NCI-H748 (cell line): ENCODE results near the gene AP3S2.
A peak's percentile ranks its signal among the peaks of the same experiment; 100 is the strongest.
"Not testable (repeated sequence)": the region's sequence is repeated elsewhere in the genome, so short reads cannot be mapped to it uniquely, and the experiment has no call there.

Experiments used
- DNase-seq: peaks from one replicate; lab custom pipeline; 2025; ENCODE audit not compliant: unreplicated experiment; lab: John Stamatoyannopoulos, UW

AP3S2 gene

GRCh38 chr15:89903858-89904130 is 10.0 kb upstream of the AP3S2 start:
- no peak for DNase-seq

GRCh38 chr15:89903015-89903857 is 9.4 kb upstream of the AP3S2 start:
- no peak for DNase-seq

GRCh38 chr15:89900849-89901248 is 7.1 kb upstream of the AP3S2 start:
- DNase-seq: no peak

- no peak for DNase-seq
Observed at GRCh38 chr15:89899951-89900567, 6.3 kb upstream of the AP3S2 start.

- DNase-seq: no peak
Observed at GRCh38 chr15:89899295-89899945, 5.6 kb upstream of the AP3S2 start.

DNA sequence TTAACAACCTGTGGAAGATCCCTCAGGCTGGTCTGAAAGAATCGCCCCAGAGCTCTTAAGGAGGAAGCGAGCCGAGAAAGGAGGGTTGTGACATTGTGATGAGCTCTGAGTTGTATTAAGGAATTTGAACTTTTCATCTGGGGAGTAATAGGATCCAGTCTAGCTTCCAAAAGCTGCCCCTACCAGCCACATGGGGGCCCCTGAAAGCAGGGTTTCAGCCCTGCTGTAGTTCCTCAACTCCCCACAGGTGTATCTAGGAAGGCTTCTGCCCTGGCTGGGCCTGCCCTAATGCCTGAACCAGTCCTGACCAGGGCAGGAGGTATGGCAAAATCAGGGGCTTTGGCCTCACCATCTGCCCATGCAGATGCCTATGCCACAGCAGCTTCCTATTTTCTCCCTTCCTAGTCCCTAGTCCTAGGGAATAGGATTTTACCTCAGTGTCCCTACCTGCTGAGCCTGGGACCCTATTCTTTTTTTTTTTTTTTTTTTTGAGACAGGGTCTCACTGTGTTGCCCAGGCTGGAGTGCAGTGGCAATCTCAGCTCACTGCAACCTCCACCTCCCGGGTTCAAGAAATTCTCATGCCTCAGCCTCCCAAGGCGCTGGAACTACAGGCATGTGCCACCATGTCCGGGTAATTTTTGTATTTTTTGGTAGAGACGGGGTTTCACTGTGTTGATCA is 5.0 kb upstream of the AP3S2 start:
- peak; percentile 13 for DNase-seq

GRCh38 chr15:89898146-89898545 is 4.4 kb upstream of the AP3S2 start:
- no peak for DNase-seq

DNA sequence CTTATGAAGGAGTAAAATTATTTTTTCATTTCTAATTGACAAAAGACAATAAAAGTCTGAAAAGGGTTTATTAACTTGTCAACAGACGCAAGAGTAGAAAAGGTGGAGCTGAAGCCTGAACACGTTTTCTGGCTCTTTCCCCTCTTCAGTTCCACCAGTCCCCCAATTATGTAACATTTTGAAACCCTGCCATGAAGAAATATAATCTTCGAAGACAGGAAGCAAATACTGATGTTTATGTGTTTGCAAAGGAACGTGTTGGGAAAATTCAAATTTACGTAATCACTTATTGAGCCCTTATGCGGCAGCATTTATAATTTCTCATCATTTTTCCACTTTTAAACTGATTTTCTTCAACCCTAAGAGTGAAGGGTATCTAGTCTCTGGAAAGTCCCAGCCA is 767 bp downstream of the AP3S2 start:
- no peak for DNase-seq

DNA sequence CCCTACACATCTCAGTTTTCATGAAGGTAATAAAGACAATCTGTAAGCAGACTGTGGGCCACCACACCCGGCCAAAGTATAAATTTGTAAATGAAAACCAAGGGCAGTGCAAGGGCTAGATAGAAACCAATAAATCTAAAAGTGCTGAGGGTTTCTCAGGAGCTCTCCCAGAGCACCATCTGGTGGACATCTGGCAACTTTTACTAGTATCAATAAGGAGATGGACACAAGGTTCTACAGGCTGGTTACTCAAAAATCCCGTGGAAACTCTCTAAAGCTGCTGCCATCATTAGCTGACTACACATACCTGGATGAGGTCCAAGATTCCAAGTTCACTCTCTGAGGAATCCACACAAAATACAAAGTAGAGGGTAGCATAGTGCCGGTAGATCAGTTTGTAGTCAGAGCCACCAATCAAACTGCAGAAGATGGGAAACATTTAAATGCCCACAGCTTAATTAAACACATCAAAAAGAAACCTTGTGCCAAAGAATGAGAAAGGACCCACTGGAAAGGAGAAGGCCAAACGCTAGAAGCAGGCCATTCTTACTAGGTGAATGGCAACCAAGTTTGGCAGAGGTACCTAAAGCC is 5.5 kb downstream of the AP3S2 start:
- peak; percentile 12 for DNase-seq

GRCh38 chr15:89885611-89886010 is 8.2 kb downstream of the AP3S2 start:
- no peak for DNase-seq

- DNase-seq: not testable (repeated sequence)
Observed at GRCh38 chr15:89885179-89885578, 8.6 kb downstream of the AP3S2 start.

GRCh38 chr15:89883518-89883917 is 10.3 kb downstream of the AP3S2 start:
- no peak for DNase-seq

DNA sequence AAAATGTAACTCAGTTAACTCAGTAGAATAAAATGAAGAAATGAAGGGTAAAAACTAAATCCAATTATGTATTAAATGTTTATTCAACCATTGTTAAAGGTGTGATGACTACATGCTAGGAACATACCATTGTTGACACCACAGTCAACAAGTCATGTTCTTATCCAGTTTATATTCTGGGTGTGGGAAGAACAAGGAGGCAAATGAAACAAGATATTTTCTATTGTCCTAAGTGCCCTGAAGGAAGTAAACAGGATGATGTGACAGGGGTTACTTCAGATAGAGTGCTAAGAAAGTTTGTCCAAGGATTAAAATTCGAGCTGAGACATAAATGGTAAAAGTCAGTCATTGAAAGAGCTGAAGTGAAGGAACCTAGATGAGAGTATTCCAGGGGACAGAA is 13.1 kb downstream of the AP3S2 start:
- no peak for DNase-seq

DNA sequence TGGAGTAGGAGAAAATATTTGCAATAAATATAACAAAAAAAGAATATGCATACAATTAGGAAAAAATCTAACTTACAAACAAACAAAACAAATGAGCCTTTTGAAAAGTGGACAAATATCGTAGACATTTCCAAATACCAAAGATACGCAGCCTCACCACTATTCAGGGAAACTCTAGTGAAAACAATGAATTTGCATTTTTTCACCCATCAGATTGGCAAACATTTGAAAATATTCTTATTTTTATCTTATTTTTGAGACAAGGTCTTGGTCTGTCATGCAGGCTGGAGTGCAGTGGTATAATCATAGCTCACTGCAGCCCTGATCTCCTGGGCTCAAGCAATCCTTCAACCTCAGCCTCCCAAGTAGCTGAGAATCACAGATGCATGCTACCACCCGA is 15.5 kb downstream of the AP3S2 start:
- no peak for DNase-seq

- DNase-seq: no peak
Observed at GRCh38 chr15:89877083-89877425, 16.7 kb downstream of the AP3S2 start.

- DNase-seq: no peak
Observed at GRCh38 chr15:89876396-89877082, 17.3 kb downstream of the AP3S2 start.

DNA sequence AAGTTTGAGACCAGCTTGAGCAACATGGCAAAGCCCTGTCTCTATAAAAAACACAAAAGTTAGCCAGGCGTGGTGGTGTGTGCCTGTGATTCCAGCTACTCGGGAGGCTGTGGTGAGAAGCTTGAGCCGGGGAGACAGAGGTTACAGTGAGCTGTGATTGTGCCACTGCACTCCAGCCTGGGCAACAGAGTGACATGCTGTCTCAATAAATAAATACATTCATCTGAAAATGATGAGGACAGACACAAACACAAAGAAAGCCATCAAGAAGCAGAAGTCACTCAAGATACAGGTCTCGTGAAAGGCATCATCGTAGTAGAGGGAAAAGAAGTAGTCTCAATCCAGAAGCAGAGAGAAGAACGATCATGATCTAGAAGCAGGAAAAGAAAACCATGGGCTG is 18.1 kb downstream of the AP3S2 start:
- no peak for DNase-seq

DNA sequence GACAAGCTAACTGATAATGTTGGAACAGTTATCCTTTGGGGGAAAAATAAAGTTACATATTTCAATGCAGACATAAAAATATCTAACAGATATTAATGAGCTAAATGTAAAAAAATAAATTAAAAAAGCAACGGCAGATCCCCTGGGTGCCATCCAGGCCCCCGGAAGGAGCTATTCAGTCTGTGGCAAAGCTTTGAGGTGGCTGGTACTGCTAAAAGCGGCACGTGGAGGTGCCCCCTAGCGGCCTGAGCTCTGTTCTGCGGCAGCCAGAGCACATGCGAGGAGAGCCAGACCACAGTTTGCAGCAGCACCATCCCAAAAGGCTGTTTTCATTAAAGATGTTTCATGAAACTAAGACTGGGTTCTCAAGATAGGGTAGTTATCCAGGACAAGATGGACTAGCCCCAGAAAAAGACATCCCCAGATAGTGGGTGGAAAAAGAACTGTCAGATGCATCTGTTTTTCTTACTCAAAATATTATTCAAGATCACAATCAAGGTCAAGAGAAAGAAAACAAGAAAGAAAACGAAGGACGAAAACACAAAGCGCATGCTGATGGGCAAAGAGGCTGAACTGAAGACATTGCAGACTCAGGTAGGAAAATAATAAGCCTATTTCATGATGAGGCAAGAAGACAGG is 18.7 kb downstream of the AP3S2 start:
- peak; percentile 56 for DNase-seq

DNA sequence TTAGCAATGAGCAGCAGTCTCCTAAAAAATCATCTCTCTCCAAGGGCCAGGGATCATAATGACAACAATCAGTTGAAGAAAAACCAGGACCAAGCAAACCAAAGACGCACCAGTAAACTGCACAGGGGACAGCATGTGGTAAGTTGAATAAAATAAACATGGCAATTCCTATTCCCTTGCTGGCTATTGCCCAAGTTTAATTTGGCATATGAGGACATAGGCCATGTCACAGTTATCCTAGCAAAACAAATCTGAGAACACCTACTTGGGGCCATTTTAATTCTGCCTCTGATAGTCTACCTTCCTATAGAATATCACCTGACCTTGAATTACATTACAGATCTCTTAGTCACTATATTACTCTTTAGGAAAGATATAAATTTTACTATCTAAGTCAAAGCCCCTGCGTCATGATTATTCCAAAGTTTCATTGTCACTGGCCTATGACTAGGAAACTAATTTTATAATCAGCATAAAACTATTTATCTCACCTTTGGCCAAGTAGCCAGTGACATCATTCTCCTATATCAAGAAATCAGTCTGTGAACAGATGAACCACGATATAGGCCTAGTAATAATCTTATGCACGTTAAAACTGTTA is 23.0 kb downstream of the AP3S2 start:
- DNase-seq: no peak

DNA sequence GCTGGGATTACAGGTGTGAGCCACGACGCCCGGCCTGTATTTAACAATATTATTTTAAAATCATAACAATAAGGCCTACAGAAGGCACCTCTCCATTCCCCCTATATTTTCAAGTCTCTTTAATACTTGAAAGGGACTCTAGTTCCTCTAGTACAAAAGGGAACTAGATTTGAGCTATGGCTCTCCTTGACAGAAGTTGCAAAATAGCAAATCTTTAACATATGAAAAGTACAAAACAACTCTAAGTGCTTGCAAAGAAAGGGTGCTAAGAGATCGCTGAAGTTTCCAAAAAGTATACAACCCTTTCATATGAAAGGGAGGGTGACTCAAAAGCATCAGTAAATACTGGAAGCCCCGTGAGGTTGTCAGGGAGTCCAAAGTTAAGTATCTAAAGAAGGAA is 23.8 kb downstream of the AP3S2 start:
- no peak for DNase-seq
